ENCODE results near the gene CARS2.
A peak's percentile ranks its signal among the peaks of the same experiment; 100 is the strongest.
"Not testable (repeated sequence)": the region's sequence is repeated elsewhere in the genome, so short reads cannot be mapped to it uniquely, and the experiment has no call there.

CARS2 gene

GRCh38 chr13:110706570-110707372 is 855 bp upstream of the CARS2 start:
- no peak for DNase-seq (ENCODE audit: low spot score)

GRCh38 chr13:110705356-110705825 is 525 bp downstream of the CARS2 start:
- DNase-seq (ENCODE audit: low spot score): no peak

DNA sequence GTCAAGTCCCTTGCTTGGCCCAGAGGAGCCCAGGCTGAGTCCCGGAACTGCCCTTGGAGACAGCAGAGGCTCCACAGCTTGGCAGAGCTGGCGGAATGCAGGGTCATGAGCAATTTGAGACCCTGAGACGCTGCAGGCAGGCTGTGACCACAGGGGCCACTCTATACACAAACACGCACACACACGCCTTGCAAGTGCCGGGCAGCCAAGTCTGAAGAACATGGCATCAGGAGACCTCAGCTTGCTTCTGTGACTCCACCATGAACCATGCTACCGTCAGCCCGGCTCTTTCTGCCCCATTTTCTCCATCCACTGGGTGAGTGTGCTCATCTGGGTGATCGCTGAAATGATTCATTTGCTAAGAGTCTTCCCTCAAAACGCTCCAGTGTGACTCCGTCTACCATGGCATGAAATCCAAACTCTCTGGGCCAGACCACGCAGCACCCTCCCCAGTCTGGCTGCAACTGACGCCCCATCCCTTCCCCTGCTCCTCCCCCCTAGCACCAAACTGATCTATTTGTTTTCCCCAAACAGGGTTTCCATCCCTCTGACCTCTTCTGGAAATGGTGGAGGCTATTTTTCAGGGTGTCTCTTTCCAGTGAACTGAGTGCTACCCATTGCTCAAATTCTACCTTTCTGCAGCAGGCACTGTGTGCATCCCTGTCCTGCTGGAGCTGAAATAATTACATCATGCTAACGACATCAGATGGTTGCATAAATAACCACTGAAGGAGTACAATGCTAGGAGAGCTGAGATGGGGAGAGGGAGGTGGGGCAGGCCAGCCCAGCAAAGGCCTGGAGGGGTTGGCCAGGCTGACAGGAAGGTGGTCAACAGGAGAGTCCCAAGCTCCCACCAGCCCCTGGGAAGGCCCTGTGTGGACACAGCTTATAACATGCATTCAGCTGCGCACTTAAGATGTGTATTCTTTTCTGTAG is 3.1 kb downstream of the CARS2 start:
- DNase-seq (ENCODE audit: low spot score): peak; percentile 59

- no peak for DNase-seq (ENCODE audit: low spot score)
Measured at GRCh38 chr13:110702089-110702488, 3.8 kb downstream of the CARS2 start.

DNA sequence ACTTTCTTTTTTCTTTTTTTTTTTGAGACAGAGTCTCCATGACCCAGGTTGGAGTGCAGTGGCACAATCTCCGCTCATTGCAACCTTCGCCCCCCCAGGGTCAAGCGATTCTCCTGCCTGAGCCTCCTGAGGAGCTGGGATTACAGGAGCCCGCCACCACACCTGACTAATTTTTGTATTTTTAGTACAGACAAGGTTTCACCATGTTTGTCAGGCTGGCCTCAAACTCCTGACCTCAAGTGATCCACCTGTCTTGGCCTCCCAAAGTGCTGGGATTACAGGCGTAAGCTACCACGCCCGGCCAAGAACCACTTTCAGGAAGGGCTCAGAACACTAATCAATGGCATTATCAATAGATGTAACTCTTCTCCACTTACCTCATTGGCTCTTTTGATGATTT is 4.9 kb downstream of the CARS2 start:
- not testable (repeated sequence) for DNase-seq (ENCODE audit: low spot score)

DNA sequence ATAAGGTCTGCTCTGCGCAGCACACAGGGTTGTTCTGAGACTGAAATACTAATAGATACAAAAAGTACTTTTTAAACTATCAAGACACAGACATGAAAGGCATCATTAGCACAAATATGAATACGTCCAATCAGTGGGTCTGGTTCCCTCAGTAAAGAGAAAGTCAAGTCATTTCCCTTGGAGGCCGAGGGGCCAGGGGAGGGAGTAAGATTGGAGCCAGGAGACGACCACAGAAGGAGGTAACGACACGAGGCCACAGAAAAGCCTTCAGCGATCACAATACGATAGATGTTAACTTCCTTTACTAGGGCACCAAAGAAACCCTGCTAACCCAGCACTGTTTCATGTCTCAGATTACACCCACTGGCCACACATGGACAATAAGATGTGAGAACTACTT is 5.3 kb downstream of the CARS2 start:
- DNase-seq (ENCODE audit: low spot score): no peak

DNA sequence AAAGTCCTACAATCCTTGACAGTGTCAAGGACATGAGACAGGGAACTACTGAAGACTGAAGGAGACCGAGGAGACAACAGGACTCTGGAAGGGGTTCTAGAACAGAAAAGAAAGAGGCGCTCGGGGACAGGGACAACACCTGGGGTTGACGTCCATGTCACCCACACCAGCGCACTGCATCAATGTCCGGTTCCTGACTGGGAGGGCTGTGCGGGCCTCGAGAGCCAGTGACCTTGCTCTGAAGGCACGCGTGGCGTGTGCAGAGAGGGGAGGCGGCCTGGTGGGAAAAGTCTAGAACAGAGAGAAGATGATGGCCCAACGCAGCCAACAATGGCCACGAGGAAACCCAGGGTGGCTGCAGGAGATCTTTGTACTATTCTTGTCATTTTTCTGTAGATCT is 5.7 kb downstream of the CARS2 start:
- no peak for DNase-seq (ENCODE audit: low spot score)

DNA sequence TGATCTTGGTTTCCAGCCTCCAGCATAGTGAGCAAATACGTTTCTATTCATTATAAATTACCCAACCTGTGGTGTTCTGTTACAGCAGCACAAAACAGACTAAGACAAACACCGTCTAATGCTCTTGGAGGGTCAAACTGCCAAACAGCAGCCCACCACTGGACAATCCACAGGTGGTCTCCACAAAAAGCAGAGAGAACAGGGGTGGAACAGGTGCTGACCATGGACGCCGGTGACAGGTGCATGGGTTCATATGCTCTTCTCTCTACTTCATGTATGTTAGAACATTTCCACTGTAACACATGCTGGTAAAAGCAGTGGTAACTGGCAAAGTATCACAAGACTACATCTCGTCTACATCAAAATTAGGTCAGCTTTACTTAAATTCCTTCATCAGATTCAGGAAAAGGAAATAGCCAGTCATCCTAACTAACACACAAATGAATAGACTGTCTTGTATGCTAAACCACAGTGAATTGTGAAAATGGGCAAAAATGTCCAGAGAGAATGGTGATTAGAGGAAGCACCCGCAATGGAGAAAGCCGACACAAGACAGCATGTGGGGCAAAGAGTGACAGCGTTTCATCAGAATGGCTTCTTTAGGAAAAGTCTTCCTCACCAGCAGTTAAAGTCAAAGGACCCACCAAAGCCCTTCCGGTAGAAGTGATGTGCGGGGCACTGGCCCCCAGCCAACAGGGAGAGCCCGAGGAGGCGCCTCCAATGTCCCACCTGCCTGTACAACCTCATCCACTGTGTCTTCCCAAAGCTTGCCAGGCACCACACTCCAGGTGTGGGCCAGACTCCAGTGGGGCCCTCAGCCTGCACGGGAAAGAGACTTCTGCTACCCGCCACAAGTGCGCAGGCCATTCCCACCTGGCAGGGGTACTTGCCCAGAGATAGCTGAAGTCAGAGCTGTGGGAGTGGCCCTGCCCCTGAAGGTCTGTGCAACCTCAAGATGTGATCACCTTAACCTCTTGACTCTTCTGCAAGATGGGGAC is 6.5 kb downstream of the CARS2 start:
- no peak for DNase-seq (ENCODE audit: low spot score)

- no peak for DNase-seq (ENCODE audit: low spot score)
Measured at GRCh38 chr13:110698689-110699088, 7.2 kb downstream of the CARS2 start.

GRCh38 chr13:110697842-110698241 is 8.1 kb downstream of the CARS2 start:
- no peak for DNase-seq (ENCODE audit: low spot score)

DNA sequence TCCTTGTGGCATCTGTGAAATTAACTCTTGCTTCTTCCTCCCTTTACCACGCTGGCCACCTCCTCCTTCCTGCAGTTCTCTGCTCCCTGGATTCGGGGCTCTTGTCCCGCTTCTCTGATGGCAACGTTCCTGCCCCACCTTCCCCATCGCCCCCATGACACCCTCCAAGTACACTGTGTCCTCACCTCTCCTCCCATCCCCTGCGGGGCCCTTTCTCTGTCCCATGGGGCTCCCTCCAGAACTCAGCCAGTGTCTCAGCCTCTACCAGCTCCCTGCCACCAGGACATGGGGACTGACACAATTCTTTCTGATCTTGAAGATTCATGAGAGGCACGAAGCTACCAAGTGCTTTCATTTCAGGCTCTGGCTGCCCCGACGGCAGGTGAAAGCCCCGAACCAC is 9.1 kb downstream of the CARS2 start:
- DNase-seq (ENCODE audit: low spot score): no peak

DNA sequence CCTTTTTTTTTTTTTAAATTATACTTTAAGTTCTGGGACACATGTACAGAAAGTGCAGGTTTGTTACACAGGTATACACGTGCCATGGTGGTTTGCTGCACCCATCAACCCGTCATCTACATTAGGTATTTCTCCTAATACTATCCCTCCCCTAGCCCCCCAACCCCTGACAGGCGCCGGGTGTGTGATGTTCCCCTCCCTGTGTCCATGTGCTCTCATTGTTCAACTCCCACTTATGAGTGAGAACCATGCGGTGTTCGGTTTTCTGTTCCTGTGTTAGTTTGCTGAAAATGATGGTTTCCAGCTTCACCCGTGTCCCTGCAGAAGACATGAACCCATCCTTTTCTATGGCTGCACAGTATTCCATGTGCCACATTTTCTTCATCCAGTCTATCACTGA is 10.1 kb downstream of the CARS2 start:
- not testable (repeated sequence) for DNase-seq (ENCODE audit: low spot score)

DNA sequence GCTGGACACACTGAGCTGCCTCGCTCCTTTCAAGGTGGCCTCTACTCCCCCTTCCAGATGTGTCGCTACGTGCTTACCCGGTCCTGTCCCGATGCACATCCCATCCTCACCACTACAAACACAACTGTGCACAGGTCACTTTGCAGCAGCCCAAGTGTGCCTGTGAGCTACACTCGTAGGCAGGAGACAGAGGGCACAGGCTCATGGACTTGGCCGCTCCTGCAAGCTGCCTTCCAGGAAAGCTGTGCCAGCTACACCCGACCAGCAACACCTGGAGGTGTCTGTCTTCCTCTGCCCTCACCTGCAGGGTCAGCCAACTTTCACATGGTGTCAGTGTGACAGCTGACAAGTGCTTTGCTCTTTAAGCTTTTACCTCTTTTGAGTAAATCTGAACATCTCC is 15.4 kb downstream of the CARS2 start:
- no peak for DNase-seq (ENCODE audit: low spot score)

- DNase-seq (ENCODE audit: low spot score): no peak
Measured at GRCh38 chr13:110689711-110690110, 16.2 kb downstream of the CARS2 start.

- no peak for DNase-seq (ENCODE audit: low spot score)
Measured at GRCh38 chr13:110689041-110689440, 16.9 kb downstream of the CARS2 start.

DNA sequence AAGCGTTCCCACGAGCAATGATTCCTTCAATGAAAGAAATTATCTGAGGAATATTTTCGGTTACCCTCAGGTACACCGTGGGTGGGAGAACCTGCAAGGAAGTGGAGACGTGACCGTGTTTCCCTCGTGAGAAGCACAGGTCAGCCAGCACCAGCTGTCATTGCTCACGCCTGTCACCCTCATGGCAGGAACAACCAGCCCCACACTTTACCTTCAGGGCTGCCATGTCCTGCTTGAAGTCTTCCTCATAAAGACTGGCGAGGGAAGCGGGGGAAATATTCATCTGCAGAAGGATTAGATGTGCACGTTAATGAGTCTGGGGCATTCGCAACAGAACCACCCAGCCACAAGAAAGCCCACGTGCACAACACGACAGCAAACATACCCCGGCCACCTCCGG is 18.2 kb downstream of the CARS2 start:
- DNase-seq (ENCODE audit: low spot score): no peak

DNA sequence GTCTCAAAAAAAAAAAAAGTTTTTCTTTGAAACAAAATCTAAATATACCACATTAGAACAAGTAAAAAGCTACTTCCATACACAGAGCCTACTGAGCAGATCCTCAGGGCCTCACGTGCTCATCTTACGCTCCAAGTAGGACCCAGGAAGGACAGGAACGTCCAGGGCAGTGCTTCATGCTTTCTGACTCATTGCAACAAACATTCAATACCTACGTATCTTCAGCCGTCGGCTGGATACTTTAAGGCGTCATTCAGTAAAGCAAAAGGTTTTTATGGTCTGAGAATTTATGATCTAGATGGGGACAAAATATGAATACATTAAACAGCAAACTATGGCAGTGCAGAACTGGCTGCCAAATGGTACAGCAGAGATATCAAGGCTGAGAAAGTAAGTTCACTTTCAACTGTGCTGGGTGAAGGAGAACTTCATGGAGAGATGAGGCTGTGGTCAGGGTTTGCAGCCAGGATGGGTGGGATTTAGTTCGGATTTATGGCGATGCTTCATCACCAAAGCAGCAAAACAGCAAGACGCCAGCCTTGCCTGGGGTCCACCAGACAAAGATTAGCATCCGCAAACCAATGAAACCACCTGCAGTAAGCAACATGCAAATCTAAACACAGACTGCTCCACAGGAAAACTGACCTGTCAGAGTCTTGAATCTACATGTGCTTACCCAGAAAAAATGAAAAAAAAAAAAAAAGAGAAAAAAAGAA is 20.5 kb downstream of the CARS2 start:
- DNase-seq (ENCODE audit: low spot score): no peak

GRCh38 chr13:110684388-110685056 is 21.4 kb downstream of the CARS2 start:
- no peak for DNase-seq (ENCODE audit: low spot score)

DNA sequence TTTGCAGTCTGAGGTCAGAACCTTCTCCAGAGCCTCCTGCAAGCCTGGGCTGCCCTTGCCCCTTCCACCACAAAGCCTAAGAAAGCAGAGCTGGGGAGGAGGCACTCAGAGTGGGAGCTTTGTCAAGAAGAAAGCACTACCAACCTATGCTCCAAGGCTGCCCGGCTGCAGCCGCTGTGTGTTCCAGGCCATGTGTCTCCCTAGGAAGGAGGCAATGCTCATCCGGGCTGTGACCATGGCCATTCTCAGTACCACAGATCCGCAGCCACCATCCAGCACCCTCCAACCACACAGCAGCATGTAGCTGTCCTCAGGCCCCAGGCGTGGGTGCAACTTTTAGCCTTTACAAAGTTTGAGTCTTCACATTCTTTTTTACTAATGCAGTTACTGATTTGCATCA is 22.0 kb downstream of the CARS2 start:
- DNase-seq (ENCODE audit: low spot score): no peak

GRCh38 chr13:110683203-110683883 is 22.6 kb downstream of the CARS2 start:
- peak; percentile 19 for DNase-seq (ENCODE audit: low spot score)

All from cerebellar cortex (tissue), 1 donor.